Stimulated activated CD8-positive, alpha-beta memory T cell treated with anti-CD3 and anti-CD28 coated beads, Interleukin-12 subunit alpha, Interleukin-12 subunit beta, amount 100 ng/mL, for 1 hour (primary cell): Measurements from ENCODE around the gene CREB5.

Experiments
- DNase-seq: peaks from one replicate; pipeline ENCODE4 v3.0.0-alpha.2; 2020; ENCODE audit warnings: low read depth

The CREB5 gene

DNA sequence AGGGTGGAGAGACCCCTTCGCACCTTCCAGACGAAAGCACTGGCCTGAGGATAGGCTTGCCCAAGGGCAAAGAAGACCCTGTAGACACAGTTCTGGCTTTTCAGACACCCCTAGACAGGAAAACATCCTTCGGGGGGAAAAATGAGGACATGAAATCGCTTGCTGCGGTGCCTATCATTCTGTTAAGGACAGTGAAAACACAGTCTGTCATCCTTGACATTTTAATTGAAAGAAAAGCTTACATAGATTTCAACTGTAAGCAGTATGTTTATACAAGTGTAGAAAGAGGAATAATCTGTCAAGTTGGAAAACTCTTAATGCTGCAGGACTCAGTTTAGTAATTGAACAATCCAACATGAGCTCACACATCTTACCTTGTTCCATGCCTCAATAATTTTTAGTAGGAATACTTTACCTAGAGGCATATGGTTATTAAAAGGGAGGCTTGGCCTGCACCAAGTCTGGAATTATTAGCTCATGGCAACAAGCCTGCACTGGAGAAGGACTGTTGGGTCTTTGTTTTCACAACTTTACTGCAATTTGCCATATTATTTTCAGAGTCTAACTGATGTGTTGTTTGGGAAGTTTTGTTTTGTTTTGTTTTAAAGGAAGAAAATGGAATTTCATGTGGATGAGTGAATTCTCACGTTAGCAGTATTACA, 302.3 kb downstream of the CREB5 start:
- DNase-seq, result no peak

DNA sequence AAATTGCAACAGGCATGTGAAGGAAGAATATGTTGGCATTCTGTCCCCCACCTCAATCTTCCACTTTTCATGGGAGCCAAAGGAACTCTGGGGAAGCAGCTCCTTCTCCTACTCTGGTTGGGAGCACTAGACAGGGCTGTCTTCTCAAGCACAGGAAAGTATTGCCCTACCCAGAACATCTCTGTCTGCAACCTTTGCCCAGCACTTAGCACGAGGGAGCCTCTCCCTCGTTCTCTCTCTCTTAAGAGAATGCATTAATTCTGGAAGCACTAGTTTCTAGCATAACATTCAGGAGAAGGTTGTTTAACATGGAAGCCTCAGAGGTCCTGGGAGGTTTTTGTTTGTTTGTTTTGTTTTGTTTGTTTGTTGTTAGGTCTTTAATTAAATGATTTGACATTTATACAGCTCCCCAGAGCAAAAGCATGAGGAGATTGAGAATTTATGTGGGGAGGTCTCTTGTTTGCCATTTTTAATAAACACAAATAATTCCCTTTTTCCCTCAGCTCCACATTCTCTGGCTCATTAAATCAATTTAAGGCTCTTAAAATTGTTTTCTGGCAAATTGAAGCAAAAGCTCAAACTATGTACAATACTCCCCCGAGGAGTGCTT, 305.2 kb downstream of the CREB5 start:
- no peak for DNase-seq

DNA sequence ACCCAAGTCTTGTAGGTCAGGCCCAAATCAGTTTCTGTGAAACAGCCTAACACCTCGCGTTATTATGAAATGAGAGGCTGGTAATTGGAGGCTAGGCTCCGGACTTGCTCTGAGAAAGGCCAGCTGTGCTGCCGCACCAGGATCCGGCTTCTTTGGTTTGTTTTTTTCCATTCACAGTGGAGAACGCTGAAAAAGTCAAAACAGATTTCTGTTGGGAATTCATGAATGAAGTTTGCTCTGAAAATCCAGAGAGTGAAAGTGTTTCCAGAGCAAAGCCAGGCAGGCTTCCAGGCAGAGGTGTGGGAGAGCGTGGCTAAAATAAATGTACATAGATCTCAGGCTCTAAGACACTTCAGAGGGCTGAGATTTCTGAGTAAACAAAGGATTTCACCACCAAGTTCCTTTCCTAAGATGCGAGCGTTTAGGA, 305.8 kb downstream of the CREB5 start:
- no peak for DNase-seq

GRCh38 chr7:28718545-28718944, 306.2 kb downstream of the CREB5 start:
- DNase-seq, result no peak

DNA sequence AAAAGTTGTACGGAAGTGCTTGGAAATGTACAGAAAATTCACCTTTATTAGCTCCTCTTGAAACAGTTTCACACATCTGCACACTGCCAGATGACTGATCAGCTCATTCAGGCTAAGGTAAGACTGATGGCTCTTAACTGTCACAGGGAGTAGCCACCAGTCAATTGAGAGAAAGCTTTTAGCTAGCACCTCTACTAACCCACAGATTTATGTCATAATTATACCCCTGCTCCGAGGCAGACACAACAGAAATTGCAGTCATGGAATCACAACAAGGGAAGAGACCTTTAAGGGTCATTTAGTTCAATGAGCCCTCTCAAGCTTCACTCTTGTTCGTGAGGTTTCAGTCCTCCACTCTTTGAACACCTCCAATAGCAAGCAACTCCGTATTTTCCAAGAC, 310.4 kb downstream of the CREB5 start:
- DNase-seq, result no peak

GRCh38 chr7:28723336-28723735, 311.0 kb downstream of the CREB5 start:
- no peak for DNase-seq

GRCh38 chr7:28724563-28724962, 312.2 kb downstream of the CREB5 start:
- no peak for DNase-seq

- no peak for DNase-seq
Measured at GRCh38 chr7:28725045-28725642, 312.8 kb downstream of the CREB5 start.

GRCh38 chr7:28725911-28726310, 313.6 kb downstream of the CREB5 start:
- no peak for DNase-seq

- DNase-seq, result no peak
Measured at GRCh38 chr7:28726555-28726954, 314.2 kb downstream of the CREB5 start.

DNA sequence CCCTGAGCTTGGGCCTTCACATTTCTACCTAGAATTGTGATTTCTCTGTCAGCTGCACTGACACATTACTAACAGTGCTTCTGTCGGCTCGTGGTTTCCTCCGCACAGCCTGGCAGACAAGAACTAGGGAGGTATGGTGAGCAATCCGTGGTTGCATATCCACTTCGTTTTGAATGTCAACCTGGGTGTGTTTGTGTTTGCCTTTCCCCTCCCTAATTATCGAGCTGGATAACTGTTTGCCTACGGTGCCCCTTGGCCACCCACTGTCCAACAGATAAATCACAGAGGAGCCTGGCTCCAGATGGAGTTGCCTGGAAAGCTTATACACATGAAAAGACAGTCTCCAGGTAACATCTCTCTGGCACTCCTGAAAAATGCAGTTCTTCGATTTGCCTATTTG, 317.0 kb downstream of the CREB5 start:
- DNase-seq, result no peak

GRCh38 chr7:28729727-28730126, 317.4 kb downstream of the CREB5 start:
- DNase-seq, result no peak

GRCh38 chr7:28731092-28731658, 318.9 kb downstream of the CREB5 start:
- no peak for DNase-seq

GRCh38 chr7:28732071-28732869, 320.0 kb downstream of the CREB5 start:
- no peak for DNase-seq

DNA sequence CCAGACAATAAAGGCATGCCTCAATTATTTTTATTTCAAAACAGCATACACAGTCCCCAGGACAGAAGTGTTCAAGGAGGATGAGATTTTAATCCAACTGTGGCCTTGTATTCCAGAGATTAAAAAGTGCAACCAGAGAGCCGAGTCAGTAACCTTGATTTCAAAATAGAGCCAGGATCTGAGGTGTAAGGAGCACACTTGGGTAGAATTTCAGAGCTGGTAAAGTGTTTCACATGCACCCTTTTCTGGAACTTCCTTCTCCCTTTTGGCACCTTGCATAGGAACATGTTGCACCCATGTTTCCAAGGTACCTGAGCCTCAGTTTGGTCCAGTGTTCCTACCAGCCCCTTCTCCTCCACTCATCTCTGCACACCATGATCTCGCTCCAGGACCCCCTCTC, 320.7 kb downstream of the CREB5 start:
- no peak for DNase-seq

- no peak for DNase-seq
Measured at GRCh38 chr7:28738412-28738811, 326.1 kb downstream of the CREB5 start.

GRCh38 chr7:28739128-28739527, 326.8 kb downstream of the CREB5 start:
- DNase-seq, result no peak

- no peak for DNase-seq
Measured at GRCh38 chr7:28739826-28740225, 327.5 kb downstream of the CREB5 start.

GRCh38 chr7:28744951-28745350, 332.6 kb downstream of the CREB5 start:
- no peak for DNase-seq

DNA sequence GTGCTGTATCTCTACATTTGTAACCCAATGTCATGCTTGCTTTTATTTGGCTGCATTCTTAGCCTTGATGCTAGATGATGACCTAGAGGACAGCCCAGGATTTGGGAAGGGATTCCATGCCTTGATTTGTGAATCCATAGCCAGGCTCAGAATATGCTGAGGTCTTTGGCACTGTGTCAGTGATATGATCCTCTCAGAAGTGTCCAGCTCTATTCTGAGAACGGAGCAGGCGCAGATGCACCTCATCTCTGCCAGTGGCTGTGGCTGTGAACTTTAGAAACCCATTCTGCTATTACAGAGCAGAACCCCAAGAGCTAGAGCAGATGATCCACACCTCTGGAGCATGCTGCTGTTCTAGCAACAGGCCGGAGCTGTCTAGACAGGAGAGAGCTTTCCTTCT, 333.0 kb downstream of the CREB5 start:
- no peak for DNase-seq

DNA sequence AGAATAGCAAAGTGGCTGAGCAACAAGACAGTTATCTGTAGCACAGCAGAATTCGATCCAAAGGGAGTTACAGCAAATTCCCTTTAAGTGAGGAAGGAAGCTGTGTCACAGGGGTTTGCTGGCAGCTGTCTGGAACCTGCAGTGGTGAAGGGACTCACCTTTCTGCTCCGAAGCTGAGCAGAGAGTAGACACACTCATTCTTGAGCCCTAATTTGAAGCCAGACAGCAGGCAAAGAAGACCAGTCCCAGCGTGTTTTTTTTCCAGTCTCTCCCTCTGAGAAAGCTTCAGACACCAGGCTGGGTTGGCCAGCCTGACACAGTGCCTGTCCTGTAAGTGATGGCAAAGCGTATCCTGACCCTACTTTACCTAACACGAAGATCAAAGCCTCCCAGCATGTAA, 335.1 kb downstream of the CREB5 start:
- no peak for DNase-seq

GRCh38 chr7:28747854-28748253, 335.5 kb downstream of the CREB5 start:
- no peak for DNase-seq

DNA sequence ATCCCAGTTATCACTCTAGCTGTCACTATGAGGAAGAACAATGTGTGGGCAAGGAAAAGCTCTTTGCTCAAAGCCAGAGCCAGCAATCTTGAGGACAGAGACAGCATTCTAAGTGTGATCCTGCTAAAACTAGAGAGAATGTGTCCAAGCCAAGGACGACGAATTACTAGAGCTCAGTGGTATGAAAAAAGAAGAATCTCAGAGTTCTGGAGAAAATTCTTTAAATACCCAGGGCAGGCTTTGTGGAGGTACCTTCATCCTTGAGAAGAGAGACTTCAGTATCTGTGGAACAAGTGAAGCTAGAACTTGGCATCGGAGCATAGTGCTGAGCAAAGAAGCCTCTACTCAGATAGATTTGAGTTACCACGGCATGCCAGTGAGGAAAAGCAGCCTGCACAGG, 336.0 kb downstream of the CREB5 start:
- DNase-seq, result no peak
